SK-N-SH (cell line): Measurements from ENCODE around the gene PGK2. TPM values are rescaled to one million over a fixed set of nuclear protein-coding genes. Genes with fewer than 3 reads are reported as not detected.
A peak's percentile ranks its signal among the peaks of the same experiment; 100 is the strongest.

Source experiments
- CTCF ChIA-PET: fragments of 300-600, 350-600 bp; formaldehyde crosslinking; extraction: SDS; loops from one replicate; lab custom pipeline; 2021; lab: Yijun Ruan, JAX
- POLR2A ChIA-PET: fragments of 350-600 bp; sonication (Branson Sonifier 250); formaldehyde crosslinking; extraction: SDS; loops from one replicate; lab custom pipeline; 2020; ENCODE audit warnings: antibody characterized with exemption, inconsistent platforms; lab: Yijun Ruan, JAX
- DNase-seq: peaks from one replicate; pipeline ENCODE4 v3.0.0; 2012
- H2AFZ ChIP-seq: fragments of 200-600 bp; sonication (generic); 2 replicates; pipeline ENCODE4 v1.8.1; 2016; ENCODE audit warnings: antibody characterized with exemption, mild to moderate bottlenecking, low read depth
- H3F3A ChIP-seq: fragments of 200-600 bp; sonication (generic); replicated peaks from 2 replicates; pipeline ENCODE3; 2016; ENCODE audit warnings: antibody characterized with exemption, mild to moderate bottlenecking; ENCODE audit not compliant: insufficient read depth
- H3K27ac ChIP-seq, 2 experiments: fragments of 200-500 bp in 1 of 2; fragments of 200-600 bp in 1 of 2; sonication (Bioruptor generic) in 1 of 2; sonication (generic), shearing (Covaris generic) in 1 of 2; 2 replicates each; pipeline versions ENCODE4 v1.5.1 to v1.6.1; 2014 to 2016; ENCODE audit warnings: low read depth in 2 of 2, inconsistent platforms in 1 of 2, low read length in 1 of 2, mild to moderate bottlenecking in 1 of 2, mixed read lengths in 1 of 2
- H3K27me3 ChIP-seq: fragments of 200-600 bp; sonication (generic), shearing (Covaris generic); 2 replicates; pipeline ENCODE4 v1.6.1; 2016; ENCODE audit warnings: mixed run types; ENCODE audit not compliant: insufficient read depth
- H3K36me3 ChIP-seq, 2 experiments: fragments of 200-500 bp in 1 of 2; fragments of 200-600 bp in 1 of 2; sonication (Bioruptor generic) in 1 of 2; sonication (generic) in 1 of 2; replicated peaks in 1 of 2; 2 replicates each; pipeline versions ENCODE3 to v1.5.1; 2014 to 2016; ENCODE audit warnings: low read length in 1 of 2, mild to moderate bottlenecking in 1 of 2; ENCODE audit not compliant: insufficient read depth in 2 of 2, control insufficient read depth in 1 of 2
- H3K4me1 ChIP-seq, 2 experiments: fragments of 200-500 bp in 1 of 2; fragments of 200-600 bp in 1 of 2; sonication (Bioruptor generic) in 1 of 2; sonication (generic), shearing (Covaris generic) in 1 of 2; 2 replicates each; pipeline versions ENCODE4 v1.5.1 to v1.6.1; 2014 to 2016; ENCODE audit warnings: low read depth in 1 of 2, low read length in 1 of 2, mixed run types in 1 of 2; ENCODE audit not compliant: insufficient read depth in 2 of 2, control insufficient read depth in 1 of 2
- H3K4me2 ChIP-seq: fragments of 200-600 bp; sonication (generic), shearing (Covaris generic); 2 replicates; pipeline ENCODE4 v1.6.1; 2017; ENCODE audit warnings: mixed run types
- H3K4me3 ChIP-seq, 2 experiments: fragments of 200-500 bp in 1 of 2; fragments of 200-600 bp in 1 of 2; sonication (Bioruptor generic) in 1 of 2; sonication (generic), shearing (Covaris generic) in 1 of 2; 2 replicates each; pipeline versions ENCODE4 v1.5.1 to v1.8.1; 2014 to 2016; ENCODE audit warnings: low read depth in 2 of 2, inconsistent platforms in 1 of 2, low read length in 1 of 2, mild to moderate bottlenecking in 1 of 2, mixed read lengths in 1 of 2, moderate library complexity in 1 of 2
- H3K79me2 ChIP-seq: fragments of 200-600 bp; sonication (generic); 2 replicates; pipeline ENCODE4 v1.8.1; 2017; ENCODE audit warnings: mild to moderate bottlenecking; ENCODE audit not compliant: insufficient read depth
- H3K9ac ChIP-seq: fragments of 200-600 bp; sonication (generic); 2 replicates; pipeline ENCODE4 v1.6.1; 2017; ENCODE audit warnings: mixed run types
- H3K9me2 ChIP-seq: fragments of 200-600 bp; sonication (generic); 2 replicates; pipeline ENCODE4 v1.6.1; 2017; ENCODE audit warnings: mixed run types
- H3K9me3 ChIP-seq: fragments of 200-600 bp; sonication (generic); 2 replicates; pipeline ENCODE4 v1.6.1; 2017; ENCODE audit warnings: mixed run types, mild to moderate bottlenecking, moderate library complexity
- H4K20me1 ChIP-seq: fragments of 200-600 bp; sonication (generic); 2 replicates; pipeline ENCODE4 v1.6.1; 2017; ENCODE audit warnings: mild to moderate bottlenecking, mixed run types; ENCODE audit not compliant: insufficient read depth
- CHD2 ChIP-seq: fragments of 150-350 bp; IDR thresholded peaks from 2 replicates; pipeline ENCODE4 v1.6.1; 2018; ENCODE audit warnings: low read length; ENCODE audit not compliant: partially characterized antibody
- FOXJ3 ChIP-seq: sonication (generic); formaldehyde crosslinking; IDR thresholded peaks from 2 replicates; pipeline ENCODE4 v1.5.1; 2020; ENCODE audit warnings: mild to moderate bottlenecking, missing genetic modification reagents
- FOXM1 ChIP-seq: IDR thresholded peaks from 2 replicates; pipeline ENCODE4 v1.4.0; 2012; ENCODE audit warnings: low read depth, mild to moderate bottlenecking
- GABPA ChIP-seq: IDR thresholded peaks from 2 replicates; pipeline ENCODE4 v1.4.0; 2012; ENCODE audit warnings: low read depth, mild to moderate bottlenecking
- GATA2 ChIP-seq: sonication (generic); formaldehyde crosslinking; IDR thresholded peaks from 2 replicates; pipeline ENCODE4 v1.5.0; 2020; ENCODE audit warnings: mild to moderate bottlenecking, missing genetic modification reagents
- MAX ChIP-seq: IDR thresholded peaks from 2 replicates; pipeline ENCODE4 v1.4.0; 2012; ENCODE audit warnings: low read depth
- NFIC ChIP-seq: IDR thresholded peaks from 2 replicates; pipeline ENCODE4 v1.4.0; 2012; ENCODE audit warnings: borderline replicate concordance
- NRF1 ChIP-seq: IDR thresholded peaks from 2 replicates; pipeline ENCODE4 v1.6.1; 2012; ENCODE audit warnings: low read depth, mild to moderate bottlenecking, low read length
- PBX3 ChIP-seq: IDR thresholded peaks from 2 replicates; pipeline ENCODE4; 2012
- RAD21 ChIP-seq: IDR thresholded peaks from 2 replicates; pipeline ENCODE4 v1.6.1; 2012; ENCODE audit warnings: mild to moderate bottlenecking, low read length
- SMC3 ChIP-seq: IDR thresholded peaks from 2 replicates; pipeline ENCODE4 v1.6.1; 2012; ENCODE audit warnings: low read depth, low read length, improper control_type of control experiment
- TAF1 ChIP-seq: IDR thresholded peaks from 2 replicates; pipeline ENCODE4 v1.6.1; 2012; ENCODE audit warnings: low read depth, mild to moderate bottlenecking, low read length, moderate library complexity, borderline replicate concordance
- USF1 ChIP-seq: IDR thresholded peaks from 2 replicates; pipeline ENCODE4 v1.4.0; 2012; ENCODE audit warnings: low read depth, borderline replicate concordance
- WGBS: methylation state at CpG from one replicate; pipeline ENCODE4 v1.1.6; 2017; ENCODE audit warnings: low lambda C conversion rate; 5-methylcytosine and 5-hydroxymethylcytosine counted together
- polyA plus RNA-seq, 3 experiments: library from polyadenylated mRNA; depleted of rRNA; stranded (reverse); fragments of >200 nt; gene quantifications; 2 replicates each; pipeline ENCODE4 v1.2.3, GENCODE V29; 2012

PGK2 gene
- polyA plus RNA-seq (2012; rRNA removed): not detected in 2 replicates
- polyA plus RNA-seq (2012; cell fraction: cytosol; rRNA removed): not detected in 2 replicates
- not detected in 2 replicates for polyA plus RNA-seq (2012; cell fraction: nucleus; rRNA removed)

GRCh38 chr6:49787176-49787575, at the start of gene PGK2:
Gene PGK2 (minus strand): TSS chr6:49787285. CDS start chr6:49787187, 98 bp downstream.
- no peaks in the 10 kb centered on the region for H3K9me2 ChIP-seq
- no peak within 1 kb of the TSS for H3K27ac ChIP-seq
- H3K36me3 ChIP-seq: no peaks in the 10 kb centered on the region
- TF ChIP-seq PBX3 (peak; percentile 74), FOXM1 (no peak), TAF1 (no peak)
- no peaks in the 10 kb centered on the region for H4K20me1 ChIP-seq
- ChIA-PET POLR2A (no interaction called here), CTCF (interaction anchor here (1.6 kb wide), 1 partner anchor 164 kb away, joined by 3 read pairs; no protein-coding TSS in a partner anchor)
- no peaks in the 10 kb centered on the region for H3K4me1 ChIP-seq
- no peak for DNase-seq
- no peak within 1 kb of the TSS for H3K4me2 ChIP-seq
- no peaks in the 10 kb centered on the region for H3K9me3 ChIP-seq
- H3K27me3 ChIP-seq: no peaks in the 10 kb centered on the region
- H3F3A ChIP-seq: no peaks in the 10 kb centered on the region
- no peak within 1 kb of the TSS for H3K4me3 ChIP-seq
- 5% methylated on average over 8 of the region's 8 CpGs for WGBS
- H3K79me2 ChIP-seq: no peaks in the 10 kb centered on the region
- no peak within 1 kb of the TSS for H3K9ac ChIP-seq
- no peak within 1 kb of the TSS for H2AFZ ChIP-seq

GRCh38 chr6:49835140-49835539, 48.1 kb upstream of the PGK2 start:
- Histone ChIP-seq H3F3A (no peaks in the 10 kb centered on the region), H3K4me1 (no peaks in the 10 kb centered on the region), H3K4me3 (no peak overlapping the region), H3K9ac (no peak overlapping the region), H3K79me2 (no peaks in the 10 kb centered on the region), H3K9me3 (no peaks in the 10 kb centered on the region)
- DNase-seq: no peak
- 7% methylated on average over 3 of the region's 3 CpGs for WGBS
- POLR2A ChIA-PET: no interaction called here
- TF ChIP-seq SMC3: no peak
- TF ChIP-seq PBX3: no peak
- no peak for TF ChIP-seq MAX
- no peak for TF ChIP-seq CHD2
- no peak for TF ChIP-seq RAD21
- no peak for TF ChIP-seq FOXJ3 (CRISPR knock-in tag)
- TF ChIP-seq GATA2 (CRISPR knock-in tag): no peak
- no peak for TF ChIP-seq GABPA
- no peak for TF ChIP-seq NFIC
- no peak for TF ChIP-seq USF1
- TF ChIP-seq NRF1: no peak
- TF ChIP-seq, all 33 proteins: peak for 0
- Histone ChIP-seq H2AFZ (no peak overlapping the region), H4K20me1 (no peaks in the 10 kb centered on the region), H3K27ac (no peak overlapping the region), H3K36me3 (no peaks in the 10 kb centered on the region), H3K9me2 (peaks cover 5% of the 10 kb centered on the region; the same call in 1 of the 2 replicates), H3K4me2 (no peak overlapping the region), H3K27me3 (peaks cover 8% of the 10 kb centered on the region; the same call in 1 of the 2 replicates)
- CTCF ChIA-PET: no interaction called here
